Activated CD8-positive, alpha-beta memory T cell treated with anti-CD3 and anti-CD28 coated beads for 24 hours (primary cell): Measurements from ENCODE around the gene C6orf47.

Experiments used
- DNase-seq: peaks from one replicate; pipeline ENCODE4 v3.0.0-alpha.2; 2020

The C6orf47 gene

GRCh38 chr6:31632279-31632946, 28.2 kb downstream of the C6orf47 start:
- DNase-seq = no peak

- DNase-seq = no peak
These were observed 28.8 kb downstream of the C6orf47 start for GRCh38 chr6:31631681-31632278.

- DNase-seq = no peak
These were observed 29.4 kb downstream of the C6orf47 start for GRCh38 chr6:31631209-31631608.

- DNase-seq = no peak
These were observed 30.2 kb downstream of the C6orf47 start for GRCh38 chr6:31630177-31630934.

DNA sequence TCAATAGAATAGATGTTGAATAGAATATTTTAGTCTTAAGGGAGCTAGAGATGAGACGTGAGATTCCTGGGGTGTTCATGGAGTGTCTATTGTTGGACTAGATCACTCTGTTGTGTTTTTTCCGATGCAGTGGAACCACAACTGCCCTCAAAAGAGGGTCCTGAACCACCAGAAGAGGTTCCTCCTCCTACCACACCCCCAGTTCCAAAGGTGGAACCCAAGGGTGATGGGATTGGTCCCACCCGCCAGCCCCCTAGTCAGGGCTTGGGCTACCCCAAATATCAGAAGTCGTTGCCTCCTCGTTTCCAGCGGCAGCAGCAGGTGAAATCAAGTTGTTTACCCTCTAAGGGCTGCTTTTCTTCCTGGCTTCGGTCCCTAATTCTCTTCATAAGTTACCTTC, 31.6 kb downstream of the C6orf47 start:
- DNase-seq = no peak

GRCh38 chr6:31627690-31628287, 32.8 kb downstream of the C6orf47 start:
- DNase-seq = no peak

DNA sequence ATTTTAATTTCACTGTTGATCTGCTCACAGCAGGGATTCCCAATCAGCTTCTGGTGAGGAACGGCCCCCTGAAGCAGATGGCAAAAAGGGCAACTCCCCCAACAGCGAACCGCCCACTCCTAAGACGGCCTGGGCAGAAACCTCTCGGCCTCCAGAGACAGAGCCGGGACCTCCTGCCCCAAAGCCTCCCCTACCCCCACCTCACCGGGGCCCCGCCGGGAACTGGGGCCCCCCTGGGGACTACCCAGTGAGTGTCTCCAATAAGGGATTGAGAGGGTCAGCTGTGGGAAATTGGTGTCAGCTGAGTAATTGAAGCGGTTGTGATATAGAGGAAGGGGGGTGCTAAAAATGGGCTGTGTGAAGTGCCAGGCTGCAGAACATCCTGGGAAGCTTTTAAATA, 33.6 kb downstream of the C6orf47 start:
- no peak for DNase-seq

DNA sequence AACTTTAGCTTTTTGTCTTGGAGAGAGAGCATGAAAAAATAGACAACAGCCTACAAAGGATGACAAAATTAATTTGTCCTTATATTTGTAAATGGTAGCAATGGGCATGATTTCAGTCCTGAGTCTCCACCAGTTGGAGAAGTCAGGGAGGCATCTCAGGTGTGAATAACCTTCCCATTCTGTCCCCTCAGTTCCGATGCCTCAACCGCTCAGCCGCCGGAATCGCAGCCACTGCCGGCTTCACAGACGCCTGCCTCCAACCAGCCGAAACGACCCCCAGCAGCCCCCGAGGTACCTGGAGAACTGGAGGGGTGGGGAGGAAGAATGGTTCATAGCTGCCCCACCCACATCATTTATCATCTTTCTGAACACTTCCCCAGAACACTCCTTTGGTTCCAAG, 36.5 kb downstream of the C6orf47 start:
- DNase-seq = no peak

DNA sequence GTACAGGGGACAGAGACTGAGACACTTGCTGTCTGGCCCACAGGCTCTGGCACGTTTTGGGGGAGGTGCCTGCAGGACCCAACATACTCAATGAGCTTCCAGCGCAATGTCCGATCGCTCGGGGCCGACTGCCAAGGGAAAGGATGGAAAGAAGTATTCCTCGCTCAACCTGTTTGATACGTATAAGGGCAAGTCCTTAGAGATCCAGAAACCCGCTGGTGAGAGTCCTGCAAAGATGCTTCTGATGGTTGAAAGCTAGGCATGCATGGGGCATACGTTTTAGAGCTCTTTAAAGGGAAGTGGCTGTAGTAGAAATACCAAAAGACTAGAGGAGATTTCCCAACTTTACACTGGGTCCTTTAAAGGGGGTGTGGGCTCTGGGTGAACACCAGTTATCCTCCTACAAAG, 37.9 kb downstream of the C6orf47 start:
- DNase-seq = no peak

DNA sequence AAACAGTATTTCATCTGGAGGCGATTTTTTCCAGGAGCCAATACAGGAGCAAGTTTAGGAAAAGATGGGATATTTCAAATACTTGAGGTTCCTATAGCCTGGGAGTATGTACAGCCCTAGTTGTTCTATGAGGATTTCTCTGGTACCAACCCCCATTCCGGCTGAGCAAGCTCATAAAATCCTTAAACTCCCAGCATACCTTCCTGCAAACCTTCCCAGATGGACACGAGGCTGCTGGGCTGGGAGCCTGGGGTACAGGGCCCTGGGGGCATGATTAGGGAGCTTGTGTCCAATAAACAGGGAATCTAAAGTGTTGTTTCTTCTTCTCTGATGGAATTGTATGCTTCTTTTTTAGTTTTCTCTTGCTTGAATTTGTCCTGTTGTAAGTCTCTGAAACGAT, 38.6 kb downstream of the C6orf47 start:
- no peak for DNase-seq

- DNase-seq = no peak
These were observed 39.1 kb downstream of the C6orf47 start for GRCh38 chr6:31621320-31621939.

- DNase-seq = no peak
These were observed 39.8 kb downstream of the C6orf47 start, which contains the start of gene PRRC2A for GRCh38 chr6:31620586-31621319. Gene PRRC2A (plus strand): TSS chr6:31620715. CDS start chr6:31622790, 2,075 bp downstream.

DNA sequence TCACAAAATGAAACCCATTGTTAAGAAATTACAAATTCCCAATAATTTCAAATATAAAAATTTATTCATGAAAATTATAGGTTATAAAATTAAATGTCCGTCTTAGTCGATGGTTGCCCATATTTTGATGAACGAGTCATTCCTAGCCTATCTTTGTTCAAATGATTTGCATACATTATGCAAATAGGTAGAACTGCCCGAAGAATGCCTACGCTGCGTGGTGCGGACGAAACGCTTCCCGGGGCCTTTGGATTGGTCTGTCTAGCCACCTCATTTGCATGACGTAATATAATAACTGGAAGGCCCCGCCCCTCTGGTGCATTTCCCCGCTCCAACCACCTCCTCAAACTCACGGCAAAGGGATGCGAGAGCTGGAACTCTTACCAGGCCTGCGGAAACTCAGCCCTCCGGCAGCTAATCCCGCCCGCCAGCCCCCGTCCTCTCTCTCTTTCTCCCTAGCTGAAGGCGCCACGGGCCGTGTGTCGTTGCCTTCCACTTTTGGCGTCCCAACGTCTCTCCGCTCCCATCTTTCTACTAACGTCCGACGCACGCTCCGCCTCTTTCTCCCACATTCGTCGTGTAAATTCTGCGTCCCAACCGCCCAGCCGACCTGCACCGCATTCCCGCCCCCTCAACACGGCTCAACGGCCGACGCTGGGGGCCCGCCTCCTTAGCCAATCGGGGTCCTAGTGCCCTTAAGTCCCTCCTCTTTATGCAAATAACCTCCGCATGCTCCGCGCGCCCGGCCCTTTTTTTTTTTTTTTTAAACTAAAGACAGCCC, 40.6 kb downstream of the C6orf47 start:
- DNase-seq = peak; percentile 98

DNA sequence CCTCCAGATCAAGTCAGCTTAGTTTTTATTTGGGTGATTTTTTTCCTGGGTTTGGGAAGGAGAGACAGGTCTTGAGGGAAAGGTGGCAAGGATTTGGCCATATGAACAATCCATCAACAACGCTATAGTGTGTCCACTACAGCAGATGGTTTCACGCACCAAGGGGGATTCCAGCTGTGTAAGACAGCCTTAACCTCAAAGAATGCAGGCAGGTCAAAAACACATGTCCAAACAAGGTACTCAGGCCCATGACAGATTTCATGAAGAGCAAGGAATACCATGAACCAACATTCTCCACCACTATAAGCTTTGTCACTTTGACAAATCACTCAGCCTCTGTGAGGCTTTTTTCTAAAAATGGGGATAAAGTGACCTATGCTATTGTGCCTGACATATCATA, 43.6 kb downstream of the C6orf47 start:
- DNase-seq = no peak

GRCh38 chr6:31615748-31616147, 44.8 kb downstream of the C6orf47 start:
- peak; percentile 78 for DNase-seq

DNA sequence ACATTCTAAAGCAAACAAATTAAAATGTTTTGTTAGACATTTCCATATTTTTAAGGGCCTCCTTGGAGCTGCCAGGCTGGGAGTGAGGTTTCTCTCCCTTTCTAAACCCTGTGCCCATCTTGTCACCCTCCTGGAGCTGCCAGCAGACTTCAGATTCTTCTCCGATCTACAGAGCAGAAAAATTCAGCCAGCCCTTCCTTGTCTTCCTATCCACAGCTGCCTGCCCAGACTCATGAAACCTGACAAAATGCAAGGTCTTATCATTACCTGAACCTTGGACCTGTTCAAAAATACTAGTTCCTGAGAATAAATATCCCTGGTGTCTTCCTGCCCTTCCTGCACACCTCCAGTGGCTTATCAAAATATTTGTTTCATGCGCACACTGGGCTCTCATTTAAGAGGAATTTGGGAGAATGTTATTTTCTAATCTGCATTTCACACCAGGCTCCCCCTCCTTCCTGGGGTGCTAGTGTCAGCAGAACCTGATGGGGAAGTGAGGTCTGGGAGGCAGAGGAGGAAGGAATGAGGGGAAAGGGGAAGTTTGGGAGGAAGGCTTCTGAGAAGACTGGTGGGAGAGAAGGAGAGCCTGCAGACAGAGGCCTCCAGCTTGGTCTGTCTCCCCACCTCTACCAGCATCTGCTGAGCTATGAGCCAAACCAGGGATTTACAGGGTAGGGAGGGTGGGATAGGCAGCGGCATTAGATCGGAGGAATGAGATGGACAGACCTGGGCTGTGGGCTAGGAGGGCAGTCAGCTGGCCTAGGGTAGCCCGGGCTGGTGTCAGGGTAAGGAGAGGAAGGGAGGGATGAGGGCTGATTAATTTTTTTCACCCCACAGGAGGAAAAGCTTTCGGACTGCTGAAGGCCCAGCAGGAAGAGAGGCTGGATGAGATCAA, 45.6 kb downstream of the C6orf47 start, which contains the start of gene AIF1:
TSS of gene AIF1 (plus strand) at position 551 of the 895 bp plus-strand sequence. CDS start at position 647, 96 bp downstream.
- no peak for DNase-seq

DNA sequence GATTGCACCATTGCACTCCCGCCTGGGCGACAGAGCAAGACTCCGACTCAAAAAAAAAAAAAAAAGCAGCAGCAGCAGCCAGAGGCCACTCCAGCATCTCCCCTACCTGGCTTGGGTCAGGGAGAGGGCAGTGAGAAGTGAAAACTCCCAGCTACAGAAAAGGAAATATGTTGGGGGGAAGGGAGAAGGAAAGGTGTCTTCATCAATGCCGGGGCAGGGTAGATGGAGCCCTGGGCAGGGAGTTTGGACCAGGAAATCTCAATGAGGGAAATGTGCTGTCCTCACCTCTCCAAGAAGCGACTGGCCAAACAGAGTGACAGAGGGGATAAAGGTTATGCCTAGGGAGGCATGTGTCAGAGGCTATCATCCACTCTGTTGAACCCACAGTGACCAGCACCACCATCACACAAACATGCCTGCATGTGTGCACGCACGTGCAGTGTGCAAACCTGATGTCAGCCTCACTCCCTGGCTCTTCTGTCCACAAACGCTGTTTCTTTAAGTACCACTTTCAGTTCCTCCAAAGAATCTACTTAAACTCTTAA, 46.4 kb downstream of the C6orf47 start:
- no peak for DNase-seq

- no peak for DNase-seq
These were observed 49.6 kb downstream of the C6orf47 start for GRCh38 chr6:31610968-31611367.

DNA sequence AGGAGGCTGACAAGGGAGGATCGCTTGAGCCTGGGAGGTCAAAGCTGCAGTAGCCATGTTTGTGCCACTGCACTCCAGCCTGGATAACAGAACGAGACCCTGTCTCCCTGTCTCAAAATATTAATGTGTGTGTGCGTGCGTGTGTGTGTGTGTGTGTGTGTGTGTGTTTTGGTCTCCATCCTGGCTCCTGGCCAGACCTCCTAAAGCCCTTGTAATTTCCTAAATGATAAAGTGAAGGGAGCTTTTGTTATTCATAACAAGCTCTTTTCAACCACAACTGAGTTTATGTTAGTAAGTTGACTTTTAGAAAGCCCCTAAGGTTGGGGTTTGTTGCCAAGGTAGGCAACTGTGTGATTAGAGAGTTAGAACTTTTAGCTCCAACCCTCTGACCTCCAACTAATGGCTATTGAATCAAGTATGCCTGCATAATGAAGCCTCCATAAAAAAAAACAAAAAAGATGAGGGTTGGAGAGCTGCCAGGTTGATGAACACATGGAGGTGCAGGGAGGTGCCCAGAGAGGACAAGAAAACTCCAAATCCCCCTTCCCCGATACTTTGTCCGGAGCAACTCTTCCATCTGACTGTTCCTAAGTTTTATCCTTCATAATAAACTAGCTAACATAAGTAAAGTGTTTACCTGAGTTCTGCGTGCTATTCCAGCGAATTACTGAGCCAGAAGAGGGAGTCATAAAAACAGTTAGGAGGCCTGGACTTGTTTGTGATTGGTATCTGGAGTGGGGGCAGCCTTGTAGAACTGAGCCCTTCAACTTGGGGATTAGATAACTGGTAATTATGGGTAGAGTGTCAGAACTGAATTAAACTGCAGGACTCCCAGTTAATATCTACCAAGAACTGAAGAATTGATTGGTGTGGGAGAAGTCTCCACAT, 50.8 kb downstream of the C6orf47 start:
- DNase-seq = no peak
